Esophagus muscularis mucosa (tissue), 4 donors: Measurements from ENCODE around the gene DUOXA1. TPM values are rescaled to one million over a fixed set of nuclear protein-coding genes. Genes with fewer than 3 reads are reported as not detected.
A peak's percentile ranks its signal among the peaks of the same experiment; 100 is the strongest.

Experiments used
- DNase-seq: peaks from one replicate; pipeline ENCODE4 v3.0.0-alpha.2; 2017; ENCODE audit errors: extremely low spot score
- H3K27ac ChIP-seq, 4 donors: fragments of 200-600 bp; sonication (generic); replicated peaks in 1 of 4; 1 replicate in 3 of 4; 2 replicates in 1 of 4; pipeline ENCODE4 v1.5.1; 2016 to 2019; ENCODE audit warnings: mild to moderate bottlenecking in 1 of 4
- H3K27me3 ChIP-seq, 4 donors: fragments of 200-600 bp; sonication (generic); one replicate each; pipeline versions ENCODE4 v1.5.1 to v1.6.0; 2016 to 2019
- H3K36me3 ChIP-seq, 4 donors: fragments of 200-600 bp; sonication (generic); one replicate each; pipeline ENCODE4 v1.5.1; 2016 to 2019
- H3K4me1 ChIP-seq, 4 donors: fragments of 200-600 bp; sonication (generic); one replicate each; pipeline ENCODE4 v1.5.1; 2016 to 2019
- H3K4me3 ChIP-seq, 4 donors: fragments of 200-600 bp; sonication (generic); 1 replicate in 2 of 4; 2 replicates in 2 of 4; pipeline ENCODE4 v1.5.1; 2016 to 2019; ENCODE audit warnings: mild to moderate bottlenecking in 4 of 4, moderate library complexity in 1 of 4
- H3K9me3 ChIP-seq, 4 donors: fragments of 200-600 bp; sonication (generic); 1 replicate in 3 of 4; 2 replicates in 1 of 4; pipeline ENCODE4 v1.5.1; 2016 to 2019
- CTCF ChIP-seq, 3 experiments: fragments of 200-600 bp in 2 of 3; fragments of 450-650 bp in 1 of 3; sonication (generic) in 2 of 3; IDR thresholded peaks; one replicate each; pipeline ENCODE4 v1.5.1; 2017 to 2019; ENCODE audit warnings: antibody characterized with exemption in 3 of 3, mild to moderate bottlenecking in 2 of 3, moderate library complexity in 1 of 3
- EP300 ChIP-seq: sonication (generic); formaldehyde crosslinking; IDR thresholded peaks from one replicate; pipeline ENCODE4 v1.6.1; 2017; ENCODE audit warnings: antibody characterized with exemption
- POLR2A ChIP-seq: fragments of 450-650 bp; IDR thresholded peaks from one replicate; pipeline ENCODE4 v1.6.1; 2017; ENCODE audit warnings: antibody characterized with exemption, moderate library complexity, mild to moderate bottlenecking, low read depth
- POLR2AphosphoS5 ChIP-seq, 2 donors: sonication (generic); formaldehyde crosslinking; IDR thresholded peaks; one replicate each; pipeline ENCODE4 v1.6.1; 2017; ENCODE audit warnings: antibody characterized with exemption in 2 of 2
- WGBS: methylation state at CpG from one replicate; pipeline ENCODE4 v1.1.5; 2018; 5-methylcytosine and 5-hydroxymethylcytosine counted together
- intact Hi-C: fragments of 100-400 bp; cut with DNase I; formaldehyde crosslinking; loops from one replicate; pipeline ENCODE4 v1.15.1; 2023
- total RNA-seq, 4 donors: library from RNA; depleted of rRNA; stranded (reverse); fragments of >200 nt; gene quantifications; one replicate each; pipeline versions ENCODE4 v1.1.0 to v1.2.1, GENCODE V29; 2016

Gene DUOXA1
- total RNA-seq, 4 donors from 2014 or later = 0.13 to 0.52 TPM; not detected in 2

DNA sequence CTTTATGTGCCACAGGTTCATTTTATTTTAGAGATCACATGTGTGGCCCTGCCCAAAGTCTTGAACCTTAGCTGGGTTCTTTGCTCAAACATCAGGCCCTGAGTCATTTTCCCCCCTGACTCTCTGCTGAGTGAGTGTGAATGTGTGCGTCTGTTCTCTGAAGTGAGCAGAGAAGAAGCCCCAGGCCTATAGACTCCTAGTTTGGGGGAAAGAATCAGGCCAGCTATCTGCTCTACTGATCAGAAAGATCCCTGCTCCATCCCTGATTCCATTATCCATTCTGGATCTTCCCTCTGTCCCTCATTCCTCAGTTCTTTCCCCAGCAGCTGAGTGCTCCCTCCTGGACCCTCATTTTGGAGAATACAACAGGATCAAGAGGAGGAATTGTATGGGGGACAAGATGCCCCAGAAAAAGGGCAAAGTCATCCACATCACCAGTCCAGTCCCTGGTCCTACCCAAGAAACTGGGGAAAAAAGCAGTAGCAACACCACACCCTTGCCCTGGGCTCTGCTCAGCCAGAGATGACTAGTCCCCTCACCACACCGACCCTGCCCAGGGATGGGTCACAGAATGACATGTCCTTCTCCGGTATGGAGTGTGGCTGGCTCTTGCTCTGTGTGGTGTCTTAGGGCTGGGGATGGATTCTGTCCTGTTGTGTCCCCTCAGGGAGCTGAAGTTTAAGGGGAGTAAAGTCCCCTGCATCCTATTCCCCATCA lies 3.3 kb upstream of the DUOXA1 start:
- peaks cover 10 to 27% (median 25%) of the 10 kb centered on the region in 4 donors for H3K4me1 ChIP-seq
- no peak for DNase-seq
- H3K27ac ChIP-seq = no peak overlapping the region
- intact Hi-C loops = no loop called here
- 68% methylated on average over 2 of the region's 3 CpGs for WGBS
- TF ChIP-seq CTCF (IDR thresholded peaks at IDR 0.05) (no peak), POLR2AphosphoS5 (IDR thresholded peaks at IDR 0.05) (no peak), POLR2A (no peak), EP300 (no peak)
- H3K27me3 ChIP-seq = peaks cover 0 to 91% (median 44%) of the 10 kb centered on the region in 4 donors
- no peaks in the 10 kb centered on the region for H3K36me3 ChIP-seq
- H3K4me3 ChIP-seq = no peak overlapping the region
- no peaks in the 10 kb centered on the region for H3K9me3 ChIP-seq

DNA sequence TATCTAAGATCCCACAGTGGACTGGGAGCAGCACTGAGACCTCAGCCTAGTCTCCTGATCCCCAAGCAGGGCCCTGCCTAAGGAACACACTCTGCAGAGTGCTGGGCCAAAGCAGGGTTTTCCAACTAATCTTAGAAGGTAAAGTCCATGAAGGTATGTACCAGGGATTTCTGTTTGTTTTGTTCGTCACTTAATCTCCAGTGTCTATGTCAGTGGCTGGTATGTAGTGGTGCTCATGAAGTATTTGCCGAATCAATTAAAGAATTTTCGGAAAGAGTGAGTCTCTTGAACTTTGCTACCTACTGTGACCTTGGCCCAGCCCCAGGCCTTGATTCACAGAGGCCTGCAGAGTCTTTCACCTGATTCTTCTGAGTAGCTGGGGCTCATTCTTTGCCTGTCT lies 1.8 kb upstream of the DUOXA1 start:
- Histone ChIP-seq H3K9me3 (no peaks in the 10 kb centered on the region), H3K36me3 (no peaks in the 10 kb centered on the region), H3K27ac (no peak overlapping the region), H3K4me1 (peaks cover 10 to 27% (median 25%) of the 10 kb centered on the region in 4 donors), H3K27me3 (peaks cover 0 to 92% (median 43%) of the 10 kb centered on the region in 4 donors), H3K4me3 (no peak overlapping the region)
- WGBS = 87% methylated on average over 3 of the region's 3 CpGs
- no peak for DNase-seq
- TF ChIP-seq POLR2A (no peak), EP300 (no peak), POLR2AphosphoS5 (IDR thresholded peaks at IDR 0.05) (no peak), CTCF (IDR thresholded peaks at IDR 0.05) (no peak)
- intact Hi-C loops = no loop called here

DNA sequence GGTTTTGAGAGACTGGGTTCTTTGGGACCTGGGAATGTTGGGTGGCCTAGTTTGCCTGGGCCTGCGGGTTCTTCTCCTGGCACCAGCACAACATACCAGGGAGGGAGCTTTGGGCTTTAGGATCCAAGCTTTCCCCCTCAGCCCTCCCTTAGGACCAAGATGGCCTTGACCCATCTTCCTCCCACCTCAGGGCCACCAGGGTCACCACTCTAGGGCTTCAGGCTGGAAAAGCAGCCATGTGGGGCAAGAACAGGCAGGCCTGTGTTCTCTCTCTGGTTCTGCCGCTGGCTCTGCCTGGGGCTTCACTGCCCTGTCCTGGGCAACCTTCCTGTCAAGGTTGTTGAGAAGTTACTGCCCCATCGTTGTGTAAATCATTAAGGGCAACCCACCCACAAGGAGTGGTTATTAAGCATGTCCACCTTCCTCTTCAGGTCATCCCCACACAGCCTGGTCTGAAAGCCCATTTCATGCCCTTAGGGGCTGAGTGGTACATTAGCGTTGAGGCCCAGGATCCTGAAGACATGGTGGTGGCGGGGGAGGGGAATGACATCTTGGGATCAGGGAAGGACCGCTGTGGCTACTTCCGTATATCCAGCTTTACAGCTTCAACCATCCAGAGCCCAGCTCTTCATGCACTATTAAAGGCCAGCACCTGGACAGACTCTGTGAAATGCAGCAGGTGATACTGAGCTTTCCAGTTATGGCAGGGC lies 767 bp upstream of the DUOXA1 start:
- no peaks in the 10 kb centered on the region for H3K36me3 ChIP-seq
- peaks cover 0 to 95% (median 41%) of the 10 kb centered on the region in 4 donors for H3K27me3 ChIP-seq
- intact Hi-C loops = no loop called here
- WGBS = 90% methylated on average over 6 of the region's 7 CpGs
- TF ChIP-seq CTCF (IDR thresholded peaks at IDR 0.05) = no peak
- H3K4me3 ChIP-seq = peak overlapping the region; percentile 33 to 51 (median 42)
- H3K4me1 ChIP-seq = peaks cover 10 to 27% (median 24%) of the 10 kb centered on the region in 4 donors
- H3K9me3 ChIP-seq = no peaks in the 10 kb centered on the region
- H3K27ac ChIP-seq = no peak overlapping the region
- no peak for DNase-seq

GRCh38 chr15:45128971-45129639 lies 574 bp downstream of the DUOXA1 start:
- WGBS = 36% methylated on average over 9 of the region's 47 CpGs
- TF ChIP-seq POLR2A (no peak), POLR2AphosphoS5 (IDR thresholded peaks at IDR 0.05) (no peak), EP300 (no peak), CTCF (IDR thresholded peaks at IDR 0.05) (no peak)
- intact Hi-C loops = no loop called here
- DNase-seq = no peak
- Histone ChIP-seq H3K4me1 (peaks cover 4 to 16% (median 15%) of the 10 kb centered on the region in 4 donors), H3K36me3 (no peaks in the 10 kb centered on the region), H3K4me3 (peak overlapping the region; percentile 33 to 51 (median 42)), H3K27me3 (peaks cover 0 to 92% (median 28%) of the 10 kb centered on the region in 4 donors), H3K27ac (no peak overlapping the region), H3K9me3 (no peaks in the 10 kb centered on the region)
